22Rv1 (cell line): ENCODE data around the gene MAPK1.

Experiments
- CTCF ChIP-seq: fragments of 450-650 bp; IDR thresholded peaks from 2 replicates; pipeline ENCODE4 v1.5.1; 2017; ENCODE audit warnings: mild to moderate bottlenecking
- ZFX ChIP-seq: fragments of 450-650 bp; IDR thresholded peaks from 2 replicates; pipeline ENCODE4 v1.6.1; 2017; ENCODE audit warnings: antibody characterized with exemption, borderline replicate concordance

GRCh38 chr22:21861851-21862250 is 5.6 kb downstream of the MAPK1 start:
- TF ChIP-seq CTCF, result no peak
- no peak for TF ChIP-seq ZFX
